Measurements from ENCODE around the gene SLC44A3. TPM values are rescaled to one million over a fixed set of nuclear protein-coding genes. Genes with fewer than 3 reads are reported as not detected.

The SLC44A3 gene
- total and polyA plus RNA-seq, 2 experiments from 2014 or later = 2.9 to 4.5 TPM

DNA sequence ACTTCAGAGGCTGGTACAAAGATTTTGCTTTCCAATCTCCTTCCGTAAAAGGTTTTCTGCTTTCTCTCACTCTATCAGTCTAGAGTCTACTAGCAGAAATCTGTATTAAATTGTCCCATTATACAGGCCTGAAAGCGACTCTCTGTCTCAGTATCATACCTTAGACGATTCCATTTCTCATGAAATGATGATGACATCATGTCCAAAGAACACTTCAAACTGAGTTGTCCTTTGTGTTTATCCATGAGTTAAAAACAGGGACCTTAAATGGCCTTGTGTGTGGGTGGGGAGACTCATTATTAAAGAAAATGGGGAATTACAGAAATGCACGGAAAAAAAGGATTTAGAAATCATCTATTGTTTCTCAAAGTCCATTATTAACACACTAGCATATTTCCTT, 21.0 kb upstream of the SLC44A3 start:
- ATAC-seq (no peak), DNase-seq (ENCODE audit: low spot score) (no peak)
- Histone ChIP-seq H3K4me2 (no peak overlapping the region), H3K79me2 (replicated peaks; ENCODE audit: insufficient read depth) (no peaks in the 10 kb centered on the region), H3K4me1 (ENCODE audit: insufficient read depth) (0 out of 2 replicates have a peak, but pooled peaks cover 7% of the 10 kb centered on the region), H3K27ac (ENCODE audit: low read depth) (no peak overlapping the region), H3F3A (replicated peaks; ENCODE audit: low read depth) (no peaks in the 10 kb centered on the region), H3K36me3 (ENCODE audit: insufficient read depth) (no peaks in the 10 kb centered on the region), H3K4me3 (no peak overlapping the region), H2AFZ (no peak overlapping the region), H3K27me3 (ENCODE audit: insufficient read depth) (no peaks in the 10 kb centered on the region), H3K9me2 (ENCODE audit: insufficient read depth) (no peaks in the 10 kb centered on the region), H4K20me1 (replicated peaks; ENCODE audit: insufficient read depth) (no peaks in the 10 kb centered on the region)
- Mint-ChIP-seq H3K27me3 (ENCODE audit: insufficient read depth, low read depth, poor library complexity) (no peaks in the 10 kb centered on the region), H3K27ac (no peak overlapping the region), H3K9me3 (no peaks in the 10 kb centered on the region), H3K36me3 (ENCODE audit: low read depth) (no peaks in the 10 kb centered on the region), H3K4me3 (no peak overlapping the region), H3K4me1 (peaks cover 18% of the 10 kb centered on the region)
- TF ChIP-seq ZNF331 (CRISPR knock-in tag; IDR thresholded peaks at IDR 0.05; ENCODE audit: low read depth) (no peak), STAT1 (IDR thresholded peaks at IDR 0.05; ENCODE audit: unreplicated experiment) (no peak), ZNF114 (CRISPR knock-in tag; IDR thresholded peaks at IDR 0.05) (no peak)
- TF ChIP-seq, protein P1, sequence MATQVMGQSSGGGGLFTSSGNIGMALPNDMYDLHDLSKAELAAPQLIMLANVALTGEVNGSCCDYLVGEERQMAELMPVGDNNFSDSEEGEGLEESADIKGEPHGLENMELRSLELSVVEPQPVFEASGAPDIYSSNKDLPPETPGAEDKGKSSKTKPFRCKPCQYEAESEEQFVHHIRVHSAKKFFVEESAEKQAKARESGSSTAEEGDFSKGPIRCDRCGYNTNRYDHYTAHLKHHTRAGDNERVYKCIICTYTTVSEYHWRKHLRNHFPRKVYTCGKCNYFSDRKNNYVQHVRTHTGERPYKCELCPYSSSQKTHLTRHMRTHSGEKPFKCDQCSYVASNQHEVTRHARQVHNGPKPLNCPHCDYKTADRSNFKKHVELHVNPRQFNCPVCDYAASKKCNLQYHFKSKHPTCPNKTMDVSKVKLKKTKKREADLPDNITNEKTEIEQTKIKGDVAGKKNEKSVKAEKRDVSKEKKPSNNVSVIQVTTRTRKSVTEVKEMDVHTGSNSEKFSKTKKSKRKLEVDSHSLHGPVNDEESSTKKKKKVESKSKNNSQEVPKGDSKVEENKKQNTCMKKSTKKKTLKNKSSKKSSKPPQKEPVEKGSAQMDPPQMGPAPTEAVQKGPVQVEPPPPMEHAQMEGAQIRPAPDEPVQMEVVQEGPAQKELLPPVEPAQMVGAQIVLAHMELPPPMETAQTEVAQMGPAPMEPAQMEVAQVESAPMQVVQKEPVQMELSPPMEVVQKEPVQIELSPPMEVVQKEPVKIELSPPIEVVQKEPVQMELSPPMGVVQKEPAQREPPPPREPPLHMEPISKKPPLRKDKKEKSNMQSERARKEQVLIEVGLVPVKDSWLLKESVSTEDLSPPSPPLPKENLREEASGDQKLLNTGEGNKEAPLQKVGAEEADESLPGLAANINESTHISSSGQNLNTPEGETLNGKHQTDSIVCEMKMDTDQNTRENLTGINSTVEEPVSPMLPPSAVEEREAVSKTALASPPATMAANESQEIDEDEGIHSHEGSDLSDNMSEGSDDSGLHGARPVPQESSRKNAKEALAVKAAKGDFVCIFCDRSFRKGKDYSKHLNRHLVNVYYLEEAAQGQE (IDR thresholded peaks at IDR 0.05; ENCODE audit: unreplicated experiment) = no peak
- TF ChIP-seq, protein P2, sequence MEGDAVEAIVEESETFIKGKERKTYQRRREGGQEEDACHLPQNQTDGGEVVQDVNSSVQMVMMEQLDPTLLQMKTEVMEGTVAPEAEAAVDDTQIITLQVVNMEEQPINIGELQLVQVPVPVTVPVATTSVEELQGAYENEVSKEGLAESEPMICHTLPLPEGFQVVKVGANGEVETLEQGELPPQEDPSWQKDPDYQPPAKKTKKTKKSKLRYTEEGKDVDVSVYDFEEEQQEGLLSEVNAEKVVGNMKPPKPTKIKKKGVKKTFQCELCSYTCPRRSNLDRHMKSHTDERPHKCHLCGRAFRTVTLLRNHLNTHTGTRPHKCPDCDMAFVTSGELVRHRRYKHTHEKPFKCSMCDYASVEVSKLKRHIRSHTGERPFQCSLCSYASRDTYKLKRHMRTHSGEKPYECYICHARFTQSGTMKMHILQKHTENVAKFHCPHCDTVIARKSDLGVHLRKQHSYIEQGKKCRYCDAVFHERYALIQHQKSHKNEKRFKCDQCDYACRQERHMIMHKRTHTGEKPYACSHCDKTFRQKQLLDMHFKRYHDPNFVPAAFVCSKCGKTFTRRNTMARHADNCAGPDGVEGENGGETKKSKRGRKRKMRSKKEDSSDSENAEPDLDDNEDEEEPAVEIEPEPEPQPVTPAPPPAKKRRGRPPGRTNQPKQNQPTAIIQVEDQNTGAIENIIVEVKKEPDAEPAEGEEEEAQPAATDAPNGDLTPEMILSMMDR (conservative IDR thresholded peaks at IDR 0.05; ENCODE audit: low read depth in 2 of 2) = no peak

DNA sequence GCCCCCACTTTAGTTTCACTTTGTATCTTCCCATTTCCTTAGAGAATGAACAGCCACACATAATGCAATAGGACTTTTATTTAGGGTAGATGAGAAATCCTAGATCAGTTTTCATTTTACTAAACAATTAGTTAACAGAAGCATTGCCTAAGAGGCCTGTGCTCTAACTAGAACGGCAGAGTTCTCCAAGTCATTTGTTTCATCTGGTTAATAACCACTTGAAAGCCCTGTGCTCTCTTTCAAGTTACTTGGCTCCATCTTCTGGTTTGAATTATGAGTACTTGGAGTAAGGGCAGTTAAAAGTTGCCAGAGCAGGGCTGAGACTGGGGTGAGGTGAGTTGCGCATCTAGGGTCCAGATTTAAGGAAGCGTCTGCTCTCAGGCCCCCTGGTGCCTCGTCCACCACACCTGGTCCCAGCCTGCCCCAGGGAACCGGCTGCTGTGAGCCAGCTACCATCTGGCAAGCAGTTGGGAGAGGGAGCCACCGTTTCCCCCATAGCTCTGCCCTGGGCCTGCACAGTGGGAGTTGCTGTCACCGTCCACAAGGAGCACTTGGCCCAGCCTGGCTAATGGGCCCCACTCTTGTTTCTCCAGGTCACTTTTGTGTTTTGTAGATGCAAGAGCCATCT, 18.1 kb upstream of the SLC44A3 start:
- Mint-ChIP-seq H3K36me3 (ENCODE audit: low read depth) (no peaks in the 10 kb centered on the region), H3K4me3 (no peak overlapping the region), H3K27me3 (ENCODE audit: insufficient read depth, low read depth, poor library complexity) (peaks cover 4% of the 10 kb centered on the region), H3K27ac (no peak overlapping the region), H3K4me1 (peaks cover 30% of the 10 kb centered on the region), H3K9me3 (no peaks in the 10 kb centered on the region)
- peaks cover 14% of the 10 kb centered on the region; the same call in 1 of the 2 replicates for H3K4me1 ChIP-seq (ENCODE audit: insufficient read depth)
- H3K79me2 ChIP-seq (replicated peaks; ENCODE audit: insufficient read depth) = no peaks in the 10 kb centered on the region
- no peaks in the 10 kb centered on the region for H3K36me3 ChIP-seq (ENCODE audit: insufficient read depth)
- TF ChIP-seq, protein P2 (conservative IDR thresholded peaks at IDR 0.05; ENCODE audit: low read depth in 2 of 2) = peak; percentile 47 to 74
- TF ChIP-seq ZNF114 (CRISPR knock-in tag; IDR thresholded peaks at IDR 0.05) = no peak
- H4K20me1 ChIP-seq (replicated peaks; ENCODE audit: insufficient read depth) = no peaks in the 10 kb centered on the region
- H3K27ac ChIP-seq (ENCODE audit: low read depth) = no peak overlapping the region; the same call in 1 of the 2 replicates
- DNase-seq (ENCODE audit: low spot score) = peak; percentile 67
- H3K4me3 ChIP-seq = no peak overlapping the region
- H3K4me2 ChIP-seq = no peak overlapping the region
- no peaks in the 10 kb centered on the region for H3K9me2 ChIP-seq (ENCODE audit: insufficient read depth)
- H2AFZ ChIP-seq = no peak overlapping the region
- peak; percentile 81 for ATAC-seq
- H3F3A ChIP-seq (replicated peaks; ENCODE audit: low read depth) = no peaks in the 10 kb centered on the region
- H3K27me3 ChIP-seq (ENCODE audit: insufficient read depth) = no peaks in the 10 kb centered on the region

Data from GM23338 (cell line).